Left renal cortex interstitium (tissue), 4 donors: ENCODE data around the gene NFE2L1. TPM values are rescaled to one million over a fixed set of nuclear protein-coding genes. Genes with fewer than 3 reads are reported as not detected.

Experiments used
- DNase-seq, 4 donors: peaks; one replicate each; pipeline ENCODE4 v3.0.0-alpha.2; 2013; ENCODE audit warnings: low read depth in 4 of 4, low spot score in 2 of 4, missing footprints in 1 of 4
- polyA plus RNA-seq, 4 donors: library from polyadenylated mRNA; unstranded; fragments of 120-200 nt; gene quantifications; one replicate each; pipeline ENCODE4 v1.2.1, GENCODE V29; 2013; ENCODE audit not compliant: insufficient read length in 4 of 4

The NFE2L1 gene
- polyA plus RNA-seq, 4 donors, result 205 to 268 (median 232) TPM

DNA sequence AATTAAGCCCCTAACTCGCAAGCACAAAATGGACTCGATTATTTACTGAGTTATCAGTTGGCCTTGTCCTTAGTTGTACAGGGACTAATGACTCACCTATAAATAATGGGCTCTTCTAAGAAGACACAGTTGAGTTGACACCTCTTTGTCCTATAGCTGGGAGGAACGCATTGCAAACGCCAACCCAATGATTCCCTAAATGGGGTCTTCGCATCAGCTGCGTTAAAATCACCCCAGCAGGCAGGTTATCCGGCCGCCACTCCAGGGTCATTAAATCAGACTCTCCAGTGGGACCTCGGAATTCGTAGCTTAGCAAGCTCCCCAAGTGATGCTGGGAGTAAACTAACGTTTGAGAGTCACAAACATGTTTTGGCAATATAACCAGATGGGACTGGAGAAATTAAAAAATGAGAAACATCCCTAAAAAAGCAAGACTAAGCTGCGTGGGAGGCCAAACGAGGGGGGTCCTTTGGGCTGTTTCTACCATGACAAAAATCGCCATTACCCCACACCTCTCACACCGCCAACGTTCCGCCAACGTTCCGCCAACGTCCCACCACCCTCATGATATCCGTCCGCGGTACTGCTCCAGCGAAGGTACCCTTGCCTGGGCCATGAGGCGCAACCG is 932 bp upstream of the NFE2L1 start:
- DNase-seq, result no peak

DNA sequence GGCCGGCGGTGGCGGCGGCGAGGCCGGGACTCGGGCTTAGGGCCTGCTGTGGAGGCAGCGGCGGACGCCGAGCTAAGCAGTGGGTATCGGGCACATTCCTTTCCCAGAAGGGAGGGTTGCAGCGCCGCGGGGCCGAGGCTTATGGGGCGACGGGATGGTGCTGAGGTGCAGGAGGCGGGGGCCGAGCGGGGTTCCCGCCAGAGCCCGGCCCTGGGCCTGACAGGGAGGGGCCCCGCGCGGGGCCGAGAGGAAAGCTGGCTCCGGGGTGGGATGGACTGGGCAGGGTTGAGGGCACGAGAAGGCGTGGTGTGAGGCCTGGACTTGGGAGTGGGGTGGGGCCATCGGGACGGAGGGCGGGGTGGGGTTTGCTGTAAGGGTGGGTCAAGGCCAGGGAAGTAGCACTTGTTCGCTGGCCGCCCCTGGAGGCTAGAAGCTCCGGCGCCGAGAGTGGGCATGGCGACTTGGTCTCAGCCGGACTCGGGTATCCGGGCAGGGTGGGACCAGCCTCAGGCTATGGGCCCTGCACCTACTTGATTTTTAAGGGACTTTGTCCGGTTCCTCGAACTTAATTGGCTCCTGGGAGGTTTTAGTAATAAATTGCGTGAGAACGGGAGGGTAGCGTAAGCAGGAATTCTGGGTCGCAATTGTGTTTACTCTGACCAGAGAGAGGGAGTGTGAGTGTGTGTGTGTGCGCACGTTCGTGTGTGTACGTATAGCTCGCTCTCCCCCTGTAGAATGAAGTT is 396 bp downstream of the NFE2L1 start:
- no peak for DNase-seq

DNA sequence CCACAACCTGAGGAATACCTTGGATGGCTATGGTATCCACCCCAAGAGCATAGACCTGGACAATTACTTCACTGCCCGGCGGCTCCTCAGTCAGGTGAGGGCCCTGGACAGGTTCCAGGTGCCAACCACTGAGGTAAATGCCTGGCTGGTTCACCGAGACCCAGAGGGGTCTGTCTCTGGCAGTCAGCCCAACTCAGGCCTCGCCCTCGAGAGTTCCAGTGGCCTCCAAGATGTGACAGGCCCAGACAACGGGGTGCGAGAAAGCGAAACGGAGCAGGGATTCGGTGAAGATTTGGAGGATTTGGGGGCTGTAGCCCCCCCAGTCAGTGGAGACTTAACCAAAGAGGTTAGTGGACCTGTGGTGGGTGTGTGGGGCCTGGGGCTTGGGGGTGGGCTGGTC is 3.1 kb downstream of the NFE2L1 start:
- DNase-seq, result no peak

DNA sequence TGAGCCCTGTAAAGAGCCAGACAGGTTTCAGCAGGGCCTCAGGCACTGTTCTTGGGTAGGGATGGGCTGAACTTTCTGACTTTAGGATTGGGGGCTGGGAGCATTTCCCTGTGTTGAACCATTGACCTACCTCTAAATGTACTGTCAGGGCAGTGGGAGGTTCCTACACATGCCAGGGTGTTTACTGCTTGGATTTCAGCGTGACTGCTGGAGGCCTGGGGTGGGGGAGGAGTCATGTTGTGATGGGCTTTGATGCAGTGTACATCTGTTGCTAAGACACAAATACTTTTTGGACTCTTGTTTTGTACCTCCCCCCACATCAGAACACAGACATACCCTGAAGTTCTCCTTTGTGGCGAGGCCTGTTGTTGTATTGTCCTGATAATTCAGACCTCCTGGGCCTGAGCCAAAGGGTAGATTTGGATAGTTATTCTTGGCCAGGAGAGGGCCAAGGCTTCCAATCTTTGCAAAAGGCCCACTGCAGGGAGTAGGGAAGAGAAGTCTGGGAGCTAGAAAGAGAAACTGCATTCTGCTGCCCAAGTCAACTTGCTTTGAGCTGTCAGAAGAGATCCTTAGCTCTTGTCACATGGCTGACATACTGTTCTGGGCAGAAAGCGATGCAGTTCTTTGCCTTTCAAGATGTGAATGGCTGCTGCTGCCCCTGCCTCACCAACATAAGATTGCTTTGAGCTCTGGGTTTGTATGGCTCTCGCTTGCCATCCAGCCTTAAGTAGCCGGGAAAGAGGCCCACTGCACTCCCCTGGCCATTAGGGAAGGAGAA is 3.7 kb downstream of the NFE2L1 start:
- DNase-seq, result peak in 1 of 4 donors; percentile 44

DNA sequence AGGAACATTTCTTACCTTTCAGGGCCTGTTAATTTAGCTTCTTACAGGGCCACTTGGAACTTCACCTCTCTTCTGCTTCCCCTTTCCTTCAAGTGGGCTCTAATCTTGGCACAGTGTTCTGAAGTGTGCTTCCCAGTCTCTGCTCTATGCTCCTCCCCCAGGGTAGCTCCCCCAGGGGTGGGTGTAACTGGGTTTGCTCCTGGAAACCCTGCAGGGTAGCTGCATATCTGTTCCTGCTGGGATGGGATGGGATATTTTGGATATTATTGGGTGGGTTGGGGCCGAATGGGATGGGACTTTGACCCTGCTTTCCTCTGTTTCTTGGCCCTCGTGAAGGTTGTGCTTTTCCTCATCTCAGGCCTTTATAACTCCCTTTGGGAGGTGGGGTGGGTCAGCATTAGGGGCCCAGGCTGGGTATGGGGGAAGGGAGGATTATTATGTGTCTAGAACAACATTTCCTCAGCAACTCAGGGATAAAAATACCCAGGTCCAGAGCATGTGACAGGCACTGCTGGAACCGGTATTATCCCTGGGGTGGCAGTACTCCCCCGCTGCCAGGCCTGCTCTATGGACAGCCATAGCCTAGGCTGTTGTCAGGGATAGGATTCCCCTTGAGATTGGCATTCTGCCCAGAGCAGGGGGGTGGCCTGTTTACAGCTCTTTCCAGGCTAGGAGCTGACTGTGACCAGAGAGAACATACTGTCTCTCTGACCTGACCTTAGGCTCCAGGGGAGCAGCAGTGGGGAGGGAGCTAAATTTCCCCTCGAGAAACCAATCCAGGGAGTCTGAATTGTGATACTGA is 5.0 kb downstream of the NFE2L1 start:
- DNase-seq, result peak in 1 of 4 donors; percentile 62

DNA sequence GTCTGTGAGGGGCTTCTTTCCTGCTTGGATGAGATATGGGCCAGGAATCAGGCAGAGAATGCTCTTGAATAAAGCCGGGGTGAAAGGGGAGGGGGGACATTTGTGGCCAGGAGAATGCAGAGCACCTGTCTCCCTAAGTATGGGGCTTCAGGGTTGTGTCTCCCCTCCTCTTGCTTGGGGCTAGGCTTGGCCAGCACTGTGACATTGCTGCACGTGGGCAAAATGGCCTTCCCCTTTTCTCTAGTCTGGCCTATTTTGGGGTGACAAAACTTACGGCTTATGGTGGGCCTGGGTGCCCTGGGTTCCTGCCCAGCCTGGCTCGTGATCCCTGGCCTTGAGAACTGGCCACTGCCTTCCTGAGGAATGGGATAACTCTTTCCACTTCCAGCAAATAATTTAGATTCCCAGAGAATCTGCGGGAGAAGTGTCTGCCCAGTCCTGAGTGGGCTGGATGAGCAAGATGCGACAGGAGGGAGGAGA is 5.6 kb downstream of the NFE2L1 start:
- DNase-seq, result no peak

DNA sequence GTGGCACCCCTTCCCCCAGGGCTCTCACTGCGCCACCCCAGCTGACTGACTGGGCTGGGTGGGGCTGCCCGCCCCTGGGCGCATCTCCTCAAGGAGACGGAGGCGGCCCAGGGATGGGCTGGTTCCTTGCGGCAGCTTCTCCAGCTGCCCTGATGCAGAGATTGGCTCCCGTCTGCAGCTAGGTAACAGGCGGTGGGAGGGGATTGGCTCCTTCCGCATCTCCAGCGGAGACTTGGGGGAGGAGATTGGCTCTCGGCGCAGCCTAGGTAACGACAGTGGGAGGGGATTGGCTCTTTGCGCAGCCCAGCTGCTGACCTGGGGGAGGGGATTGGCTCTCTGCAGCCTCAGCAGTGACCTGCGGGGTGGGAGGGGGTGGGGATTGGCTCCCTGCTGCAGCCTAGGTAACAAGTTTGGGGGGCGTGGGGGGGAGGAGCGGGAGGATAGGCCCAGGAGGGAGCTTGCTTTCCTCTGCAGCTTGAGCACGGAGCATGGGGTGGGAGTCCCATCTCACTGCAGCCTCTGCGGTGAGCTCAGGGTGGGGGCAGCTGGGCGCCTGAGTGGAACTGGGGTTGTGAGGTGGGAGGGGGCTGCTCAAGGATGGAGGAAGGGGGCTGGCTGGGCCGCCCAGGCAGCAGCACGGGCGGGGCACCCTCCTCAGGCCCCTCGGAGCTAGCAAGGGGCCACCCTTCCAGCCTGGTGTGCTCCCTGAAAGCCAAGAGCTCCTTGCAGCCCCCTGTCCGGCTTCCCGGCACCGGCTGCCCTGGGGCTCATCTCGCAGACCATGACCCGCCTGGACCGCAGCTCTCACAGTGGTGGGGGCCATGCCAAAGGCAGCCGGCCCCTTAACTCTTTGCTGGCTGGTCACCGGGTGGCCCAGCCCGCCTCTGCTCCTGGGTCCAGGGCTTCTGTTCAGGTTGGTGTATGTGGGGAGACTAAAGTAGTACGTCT is 6.4 kb downstream of the NFE2L1 start:
- peak in 3 of 4 donors; percentile 75 to 87 (median 77) for DNase-seq

DNA sequence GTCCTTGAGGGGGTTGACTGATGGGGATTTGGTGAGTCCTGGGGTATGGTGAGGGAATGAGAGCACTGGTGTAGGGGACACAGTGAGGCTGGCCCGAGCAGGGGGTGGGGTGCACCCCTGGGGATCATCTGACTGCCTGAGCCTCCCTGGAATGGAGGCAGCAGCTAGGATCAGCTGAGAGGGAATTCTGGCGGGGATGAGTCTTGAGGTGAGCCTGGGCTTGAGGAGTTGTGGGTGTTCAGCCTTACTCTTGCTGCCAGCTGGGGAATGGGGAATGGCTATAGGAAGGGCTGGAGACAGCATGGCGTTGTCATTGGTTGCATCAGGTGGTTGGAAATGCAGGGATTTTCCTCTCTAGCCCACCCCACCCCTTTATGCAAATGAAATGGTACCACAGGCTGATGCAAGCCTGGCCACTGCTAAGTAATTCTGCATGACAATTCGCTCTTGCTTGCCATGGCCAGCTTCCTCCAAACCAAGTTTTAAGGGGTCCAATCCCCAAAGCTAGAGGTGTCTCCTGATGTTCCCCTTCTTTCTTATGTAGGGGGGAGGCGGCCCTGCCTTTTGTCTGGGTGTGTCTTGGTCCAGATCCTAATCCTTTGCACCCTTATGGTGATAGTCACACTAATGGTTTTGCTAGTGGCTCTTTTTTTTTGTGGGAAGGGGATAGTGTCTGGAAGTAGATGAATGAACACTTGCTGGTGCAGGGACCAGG is 7.5 kb downstream of the NFE2L1 start:
- no peak for DNase-seq

DNA sequence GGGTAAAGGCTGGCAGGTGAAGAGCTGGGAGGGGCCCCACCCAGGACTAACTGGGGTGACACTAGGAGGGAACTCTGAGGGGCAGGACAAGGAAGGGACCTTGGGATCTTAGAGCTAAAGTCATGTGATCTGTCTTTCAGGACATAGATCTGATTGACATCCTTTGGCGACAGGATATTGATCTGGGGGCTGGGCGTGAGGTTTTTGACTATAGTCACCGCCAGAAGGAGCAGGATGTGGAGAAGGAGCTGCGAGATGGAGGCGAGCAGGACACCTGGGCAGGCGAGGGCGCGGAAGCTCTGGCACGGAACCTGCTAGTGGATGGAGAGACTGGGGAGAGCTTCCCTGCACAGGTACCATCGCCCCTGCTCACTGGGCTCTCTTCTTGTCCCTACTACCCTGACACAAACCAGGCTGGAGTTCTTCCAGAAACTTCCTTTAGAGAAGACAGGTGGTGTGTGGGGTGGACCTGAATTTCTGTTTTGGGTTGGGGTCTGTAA is 8.1 kb downstream of the NFE2L1 start:
- no peak for DNase-seq

DNA sequence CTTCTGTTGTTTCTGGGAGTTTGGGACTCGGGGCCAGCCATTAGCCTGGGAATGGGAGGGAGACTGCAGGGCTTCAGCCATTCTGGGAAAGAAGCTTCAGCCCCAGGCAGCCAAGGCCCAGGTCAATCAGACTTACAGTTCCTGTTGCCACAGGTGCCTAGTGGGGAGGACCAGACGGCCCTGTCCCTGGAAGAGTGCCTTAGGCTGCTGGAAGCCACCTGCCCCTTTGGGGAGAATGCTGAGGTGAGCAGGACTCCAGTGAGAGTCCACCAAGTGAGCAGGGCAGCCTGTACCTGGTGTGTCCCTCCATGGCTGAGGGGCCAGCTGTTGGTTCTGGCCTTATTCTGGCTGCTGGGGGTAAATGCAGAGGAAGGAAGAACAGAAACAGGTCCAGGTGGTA is 8.7 kb downstream of the NFE2L1 start:
- no peak for DNase-seq

DNA sequence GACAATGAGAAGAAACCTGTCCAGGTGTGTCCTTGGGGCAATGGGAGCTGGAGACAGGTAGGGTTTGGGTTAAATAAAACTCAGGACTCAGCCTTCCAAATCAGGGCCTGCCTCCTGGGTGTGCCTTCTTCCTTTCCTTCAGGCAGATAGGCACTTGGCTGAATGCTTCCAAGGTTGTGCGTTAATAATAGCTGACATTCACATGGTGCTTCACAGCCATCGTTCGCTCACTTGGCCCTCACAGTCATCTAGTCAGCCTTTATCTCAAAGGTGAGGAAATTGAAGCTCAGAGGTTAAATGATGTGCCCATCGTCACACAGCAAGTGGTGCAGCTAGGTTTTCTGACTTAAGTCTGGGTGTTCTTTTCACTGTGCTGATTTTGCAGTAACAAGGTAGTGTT is 9.5 kb downstream of the NFE2L1 start:
- DNase-seq, result no peak

DNA sequence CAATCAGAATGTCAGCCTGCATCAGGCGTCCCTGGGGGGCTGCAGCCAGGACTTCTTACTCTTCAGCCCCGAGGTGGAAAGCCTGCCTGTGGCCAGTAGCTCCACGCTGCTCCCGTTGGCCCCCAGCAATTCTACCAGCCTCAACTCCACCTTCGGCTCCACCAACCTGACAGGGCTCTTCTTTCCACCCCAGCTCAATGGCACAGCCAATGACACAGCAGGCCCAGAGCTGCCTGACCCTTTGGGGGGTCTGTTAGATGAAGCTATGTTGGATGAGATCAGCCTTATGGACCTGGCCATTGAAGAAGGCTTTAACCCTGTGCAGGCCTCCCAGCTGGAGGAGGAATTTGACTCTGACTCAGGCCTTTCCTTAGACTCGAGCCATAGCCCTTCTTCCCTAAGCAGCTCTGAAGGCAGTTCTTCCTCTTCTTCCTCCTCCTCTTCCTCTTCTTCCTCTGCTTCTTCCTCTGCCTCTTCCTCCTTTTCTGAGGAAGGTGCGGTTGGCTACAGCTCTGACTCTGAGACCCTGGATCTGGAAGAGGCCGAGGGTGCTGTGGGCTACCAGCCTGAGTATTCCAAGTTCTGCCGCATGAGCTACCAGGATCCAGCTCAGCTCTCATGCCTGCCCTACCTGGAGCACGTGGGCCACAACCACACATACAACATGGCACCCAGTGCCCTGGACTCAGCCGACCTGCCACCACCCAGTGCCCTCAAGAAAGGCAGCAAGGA is 10.4 kb downstream of the NFE2L1 start:
- DNase-seq, result no peak

DNA sequence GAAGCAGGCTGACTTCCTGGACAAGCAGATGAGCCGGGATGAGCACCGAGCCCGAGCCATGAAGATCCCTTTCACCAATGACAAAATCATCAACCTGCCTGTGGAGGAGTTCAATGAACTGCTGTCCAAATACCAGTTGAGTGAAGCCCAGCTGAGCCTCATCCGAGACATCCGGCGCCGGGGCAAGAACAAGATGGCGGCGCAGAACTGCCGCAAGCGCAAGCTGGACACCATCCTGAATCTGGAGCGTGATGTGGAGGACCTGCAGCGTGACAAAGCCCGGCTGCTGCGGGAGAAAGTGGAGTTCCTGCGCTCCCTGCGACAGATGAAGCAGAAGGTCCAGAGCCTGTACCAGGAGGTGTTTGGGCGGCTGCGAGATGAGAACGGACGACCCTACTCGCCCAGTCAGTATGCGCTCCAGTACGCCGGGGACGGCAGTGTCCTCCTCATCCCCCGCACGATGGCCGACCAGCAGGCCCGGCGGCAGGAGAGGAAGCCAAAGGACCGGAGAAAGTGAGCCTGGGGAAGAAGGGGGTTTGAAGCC is 11.0 kb downstream of the NFE2L1 start:
- DNase-seq, result no peak

DNA sequence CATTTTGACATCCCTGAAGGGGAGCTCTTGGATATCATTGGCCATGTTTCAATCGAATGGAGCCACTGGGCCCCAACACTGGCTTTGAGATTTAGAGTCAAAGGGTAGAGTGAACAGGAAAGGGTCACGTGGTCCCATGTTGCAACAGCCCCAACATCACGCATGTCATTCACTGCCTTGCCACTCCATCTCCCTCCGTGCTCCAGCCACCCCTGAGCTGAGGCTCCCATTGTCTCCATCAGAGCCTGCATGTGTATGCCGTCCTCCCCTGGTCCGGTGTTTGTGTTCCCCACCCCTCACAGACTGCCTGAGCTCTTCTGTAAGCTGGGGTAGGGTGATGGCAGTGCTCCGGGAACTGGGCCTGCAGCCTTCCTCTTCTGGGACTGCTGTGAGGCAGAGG is 12.1 kb downstream of the NFE2L1 start:
- DNase-seq, result no peak

DNA sequence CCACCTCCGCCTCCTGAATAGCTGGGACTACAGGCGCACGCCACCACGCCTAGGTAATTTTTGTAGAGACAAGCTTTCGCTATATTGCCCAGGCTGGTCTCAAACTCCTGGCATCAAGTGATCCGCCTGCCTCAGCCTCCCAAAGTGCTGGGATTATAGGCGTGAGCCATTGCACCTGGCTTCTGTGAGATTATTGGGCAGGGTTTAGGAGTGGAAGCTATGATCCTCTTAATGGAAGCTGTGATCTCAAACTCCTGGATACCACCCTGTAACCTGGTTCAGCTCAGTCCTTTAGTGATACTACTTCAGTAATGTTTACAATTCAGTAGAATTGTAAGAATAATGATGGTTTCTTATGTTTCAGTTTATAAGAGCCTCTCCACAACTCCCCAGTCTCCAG is 14.1 kb downstream of the NFE2L1 start:
- no peak for DNase-seq

DNA sequence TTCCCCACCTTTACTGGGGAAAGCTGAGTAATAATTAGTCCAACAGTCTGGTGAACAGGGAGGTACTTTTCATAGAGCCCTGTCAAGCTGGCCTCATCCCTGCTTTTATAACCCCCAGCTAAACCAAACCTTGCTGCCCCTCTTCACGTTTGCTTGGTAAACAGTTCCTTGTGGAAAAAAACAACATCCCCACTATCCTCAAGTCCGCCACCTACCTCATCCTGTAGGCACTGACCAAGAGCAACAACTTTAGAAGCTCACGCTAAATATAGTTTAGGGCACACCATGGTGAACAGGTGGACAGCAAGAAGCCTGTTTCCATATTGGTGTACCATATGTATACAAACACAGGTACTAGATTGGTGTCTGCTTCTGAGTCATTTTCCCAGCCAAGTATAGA is 16.5 kb downstream of the NFE2L1 start:
- DNase-seq, result no peak

DNA sequence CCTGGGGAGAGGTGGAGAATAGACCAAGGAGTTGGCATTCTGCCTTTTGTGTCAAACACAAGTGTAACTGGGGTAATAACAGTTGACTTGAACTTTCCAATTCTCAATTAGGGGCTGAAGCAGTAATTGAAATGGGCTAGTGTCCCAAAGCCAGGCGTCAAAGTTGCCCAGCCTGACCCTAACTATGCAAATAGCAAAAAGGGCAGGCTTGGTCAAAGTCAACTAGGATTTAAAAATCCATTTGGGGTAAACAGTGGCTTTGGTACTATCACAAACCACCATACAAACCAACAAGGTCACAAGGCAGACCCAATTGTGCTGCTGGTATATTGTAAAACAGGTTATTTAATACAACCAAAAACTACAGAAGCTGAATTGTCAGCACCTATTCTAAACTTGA is 18.0 kb downstream of the NFE2L1 start:
- no peak for DNase-seq

DNA sequence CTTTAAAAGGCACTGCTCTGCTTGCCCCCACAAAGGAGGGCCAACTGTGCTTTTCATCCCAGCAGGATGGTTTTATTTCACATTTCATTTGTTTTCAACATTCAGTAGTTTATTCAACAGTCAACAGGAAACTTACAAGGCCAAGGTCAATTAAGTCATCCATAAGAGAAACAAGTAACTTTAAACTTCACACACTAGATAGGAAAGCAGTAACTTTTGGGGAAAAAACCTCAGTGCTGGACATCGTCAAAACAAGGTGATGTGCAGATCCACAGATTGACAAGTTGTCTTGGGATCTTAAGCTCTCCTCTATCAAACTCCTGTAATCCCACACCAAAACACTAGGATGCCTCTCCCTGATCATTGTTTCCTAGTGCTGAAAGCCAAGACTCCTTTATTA is 18.5 kb downstream of the NFE2L1 start:
- DNase-seq, result no peak
